T-helper 2 cell treated with Interferon-gamma antibody and Interleukin-4, amounts not matched to agents 5 μg/mL and 100 μg/mL, for 36 hours (primary cell): ENCODE results near the gene BRWD1.

Experiments used
- DNase-seq: peaks from one replicate; pipeline ENCODE4 v3.0.0; 2021; ENCODE audit warnings: low spot score
- H3K27ac Mint-ChIP-seq: one replicate; pipeline ENCODE4 v1.8.0; 2021; ENCODE audit warnings: mild to moderate bottlenecking, mixed read lengths
- H3K27me3 Mint-ChIP-seq: one replicate; pipeline ENCODE4 v1.8.0; 2021; ENCODE audit warnings: low read depth, mixed read lengths
- H3K36me3 Mint-ChIP-seq: one replicate; pipeline ENCODE4 v1.8.0; 2021; ENCODE audit warnings: low read depth, mixed read lengths
- H3K4me1 Mint-ChIP-seq: one replicate; pipeline ENCODE4 v1.8.0; 2021; ENCODE audit warnings: low read depth, mixed read lengths
- H3K4me3 Mint-ChIP-seq: one replicate; pipeline ENCODE4 v1.8.0; 2022; ENCODE audit warnings: mild to moderate bottlenecking, moderate library complexity, mixed read lengths
- H3K9me3 Mint-ChIP-seq: one replicate; pipeline ENCODE4 v1.8.0; 2021; ENCODE audit warnings: mixed read lengths

Gene BRWD1

DNA sequence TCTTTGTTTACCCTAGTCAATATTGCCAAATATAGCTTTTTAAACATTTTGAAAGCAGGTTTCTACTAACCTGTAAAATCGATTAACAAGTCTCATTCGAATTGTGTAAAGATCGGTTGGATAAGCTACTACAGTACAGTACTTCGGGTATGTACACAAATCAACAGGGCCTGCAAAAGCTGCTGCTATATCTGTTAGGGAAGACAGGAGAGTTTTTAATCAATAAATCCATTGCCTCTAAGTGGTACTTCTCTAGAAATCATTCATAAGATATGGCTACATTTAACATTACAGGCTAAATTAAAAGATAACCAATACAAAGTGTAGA, 95.4 kb downstream of the BRWD1 start:
- H3K9me3 Mint-ChIP-seq = no peaks in the 10 kb centered on the region
- H3K27me3 Mint-ChIP-seq = no peaks in the 10 kb centered on the region
- H3K36me3 Mint-ChIP-seq = peaks cover 36% of the 10 kb centered on the region

DNA sequence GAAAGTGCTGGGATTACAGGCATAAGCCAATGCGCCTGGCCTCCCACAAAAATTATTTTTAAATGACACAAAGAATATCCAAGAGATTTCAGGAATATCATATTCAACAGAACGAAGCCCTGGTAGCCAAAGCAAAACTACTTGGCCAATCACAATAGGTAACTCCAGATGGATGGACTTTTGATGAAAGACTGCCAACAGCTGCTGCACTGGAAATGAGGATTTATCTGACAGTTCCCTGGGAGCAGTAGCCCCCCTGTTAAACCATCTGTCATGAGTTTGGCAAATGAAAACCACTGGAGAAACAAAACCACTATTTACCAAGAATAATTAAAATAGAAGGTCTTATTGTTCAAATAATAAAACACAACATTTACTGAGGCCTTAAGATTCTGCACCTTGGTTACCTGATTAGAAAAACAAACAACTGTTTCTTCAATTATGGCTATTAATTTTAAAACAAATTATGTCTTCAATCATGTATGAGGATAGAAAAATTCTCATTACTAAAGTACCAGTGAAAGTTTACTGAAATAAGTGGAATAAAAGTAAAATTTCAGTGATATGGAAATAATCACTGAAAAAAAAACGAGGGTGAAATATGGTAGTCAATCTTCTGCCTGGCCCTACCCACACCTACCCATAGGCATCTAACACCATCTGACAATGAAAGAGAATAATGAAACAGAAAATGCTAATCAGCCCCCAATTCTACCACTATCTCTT, 95.9 kb downstream of the BRWD1 start:
- peaks cover 31% of the 10 kb centered on the region for H3K36me3 Mint-ChIP-seq
- H3K4me1 Mint-ChIP-seq = peaks cover 15% of the 10 kb centered on the region
- H3K4me3 Mint-ChIP-seq = no peak overlapping the region
- H3K27ac Mint-ChIP-seq = no peak overlapping the region
- no peak for DNase-seq
- H3K9me3 Mint-ChIP-seq = no peaks in the 10 kb centered on the region
- H3K27me3 Mint-ChIP-seq = no peaks in the 10 kb centered on the region

More for the DNA sequence above, 95.4 kb downstream of the BRWD1 start:
- Mint-ChIP-seq H3K4me1 (peaks cover 15% of the 10 kb centered on the region), H3K27ac (no peak overlapping the region), H3K4me3 (no peak overlapping the region)
- no peak for DNase-seq

DNA sequence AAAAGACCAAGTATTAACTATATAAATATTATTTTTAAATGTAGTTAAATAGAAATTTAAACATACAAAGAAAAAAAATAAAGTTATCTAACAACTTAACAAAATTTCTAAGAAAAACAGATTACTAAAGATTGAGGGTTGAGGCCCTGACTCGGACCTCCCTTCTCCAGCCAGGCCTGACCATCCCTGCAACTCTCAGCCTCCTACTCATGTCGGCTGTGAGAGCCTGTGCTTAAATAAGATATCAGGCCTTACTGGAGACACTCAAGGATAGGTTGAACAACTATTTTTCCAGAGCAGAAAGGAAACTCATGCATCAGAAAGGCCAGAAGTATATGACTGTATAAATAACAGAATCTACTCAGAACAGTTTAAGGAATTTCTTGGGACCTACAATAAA, 97.1 kb downstream of the BRWD1 start:
- peaks cover 15% of the 10 kb centered on the region for H3K4me1 Mint-ChIP-seq
- H3K9me3 Mint-ChIP-seq = no peaks in the 10 kb centered on the region
- peaks cover 29% of the 10 kb centered on the region for H3K36me3 Mint-ChIP-seq
- DNase-seq = no peak
- H3K4me3 Mint-ChIP-seq = no peak overlapping the region
- H3K27ac Mint-ChIP-seq = no peak overlapping the region
- H3K27me3 Mint-ChIP-seq = no peaks in the 10 kb centered on the region

DNA sequence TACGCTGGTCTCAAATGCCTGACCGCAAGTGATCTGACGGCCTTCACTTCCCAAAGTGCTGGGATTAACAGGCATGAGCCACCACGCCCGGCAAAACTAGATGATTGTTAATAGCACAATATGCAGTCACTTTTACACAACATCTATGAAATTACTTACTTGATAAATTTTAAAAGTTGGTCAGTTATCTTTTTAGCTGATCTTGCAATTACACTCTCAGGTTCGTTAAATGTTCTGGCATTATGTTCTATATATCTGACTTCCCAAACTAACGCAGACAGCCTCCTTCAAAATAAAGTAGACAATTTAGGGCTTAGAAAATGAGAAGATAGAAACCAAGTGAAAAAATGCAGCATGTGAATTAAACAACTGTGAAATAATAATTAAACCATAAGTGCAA, 98.4 kb downstream of the BRWD1 start:
- H3K4me3 Mint-ChIP-seq = no peak overlapping the region
- no peaks in the 10 kb centered on the region for H3K9me3 Mint-ChIP-seq
- H3K4me1 Mint-ChIP-seq = peaks cover 13% of the 10 kb centered on the region
- peaks cover 33% of the 10 kb centered on the region for H3K36me3 Mint-ChIP-seq
- no peak for DNase-seq
- no peaks in the 10 kb centered on the region for H3K27me3 Mint-ChIP-seq
- no peak overlapping the region for H3K27ac Mint-ChIP-seq

DNA sequence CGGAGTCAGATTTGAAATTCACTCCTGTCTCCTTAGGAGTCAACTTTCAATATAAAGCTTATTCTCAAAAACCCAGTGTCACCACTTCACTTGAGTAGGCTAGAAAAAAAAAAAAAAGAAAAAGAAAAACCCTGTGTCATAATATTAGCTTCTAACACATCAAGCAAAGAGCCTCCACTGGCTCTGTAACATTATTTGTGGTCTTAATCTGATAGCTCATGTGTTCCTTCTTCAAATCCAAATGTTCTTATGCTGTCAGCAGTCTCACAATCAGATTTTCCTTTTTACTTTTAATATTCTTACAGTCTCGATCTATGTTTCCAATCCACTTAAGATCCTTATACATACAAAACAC, 104.1 kb downstream of the BRWD1 start:
- no peak for DNase-seq
- Mint-ChIP-seq H3K27me3 (no peaks in the 10 kb centered on the region), H3K4me3 (no peak overlapping the region), H3K36me3 (peaks cover 47% of the 10 kb centered on the region), H3K4me1 (peaks cover 17% of the 10 kb centered on the region), H3K27ac (no peak overlapping the region), H3K9me3 (no peaks in the 10 kb centered on the region)

DNA sequence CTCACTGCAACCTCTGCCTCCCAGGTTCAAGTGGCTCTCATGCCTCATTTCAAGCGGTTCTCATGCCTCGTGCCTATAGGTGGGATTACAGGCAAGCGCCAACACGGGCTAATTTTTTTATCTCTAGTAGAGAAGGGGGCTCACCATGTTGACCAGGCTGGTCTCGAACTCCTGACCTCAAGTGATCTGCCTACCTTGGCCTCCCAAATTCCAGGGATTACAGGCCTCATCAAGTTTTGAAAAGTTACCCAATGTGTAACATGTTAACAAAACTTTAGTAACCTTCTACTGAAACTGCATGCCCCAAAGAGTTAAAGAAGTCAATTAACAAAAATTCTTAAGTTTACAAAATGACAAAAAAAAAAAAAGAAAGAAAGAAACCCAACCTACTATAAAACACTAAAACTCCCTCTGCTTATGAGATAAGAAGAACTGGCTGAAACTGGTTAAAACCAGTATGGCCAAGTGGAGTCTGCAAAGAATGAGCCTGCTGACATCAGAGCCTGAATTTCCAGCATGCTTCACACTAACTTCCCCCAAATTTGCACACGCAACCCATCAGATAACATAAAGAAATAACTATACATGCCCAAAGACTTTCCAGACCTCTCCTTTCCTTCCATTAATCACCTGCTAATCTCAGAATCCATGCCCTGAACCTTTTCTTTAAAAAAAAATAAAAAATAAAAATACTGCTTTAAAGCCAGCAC, 104.7 kb downstream of the BRWD1 start:
- H3K36me3 Mint-ChIP-seq = peaks cover 45% of the 10 kb centered on the region
- H3K4me1 Mint-ChIP-seq = peaks cover 17% of the 10 kb centered on the region
- no peak overlapping the region for H3K4me3 Mint-ChIP-seq
- H3K9me3 Mint-ChIP-seq = no peaks in the 10 kb centered on the region
- DNase-seq = no peak
- H3K27ac Mint-ChIP-seq = peak overlapping the region; percentile 67
- no peaks in the 10 kb centered on the region for H3K27me3 Mint-ChIP-seq

DNA sequence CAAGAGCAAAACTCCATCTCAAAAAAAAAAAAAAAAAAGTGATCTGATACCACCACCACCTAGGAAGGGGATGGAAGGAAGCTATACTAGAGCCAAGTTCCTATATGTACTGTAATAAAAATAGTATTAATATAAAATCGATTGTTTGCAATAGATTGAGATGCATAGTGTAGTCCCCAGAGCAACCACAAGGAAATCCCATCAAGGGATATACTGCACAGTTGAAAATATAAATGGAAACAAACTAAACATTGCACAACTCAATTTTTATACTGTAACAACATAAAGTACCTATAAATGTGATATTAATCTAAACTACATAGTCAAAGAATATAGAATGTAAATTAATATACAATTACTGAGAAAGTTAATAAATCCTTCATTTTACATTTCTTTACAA, 109.3 kb downstream of the BRWD1 start:
- no peak for DNase-seq
- peaks cover 39% of the 10 kb centered on the region for H3K36me3 Mint-ChIP-seq
- H3K9me3 Mint-ChIP-seq = no peaks in the 10 kb centered on the region

DNA sequence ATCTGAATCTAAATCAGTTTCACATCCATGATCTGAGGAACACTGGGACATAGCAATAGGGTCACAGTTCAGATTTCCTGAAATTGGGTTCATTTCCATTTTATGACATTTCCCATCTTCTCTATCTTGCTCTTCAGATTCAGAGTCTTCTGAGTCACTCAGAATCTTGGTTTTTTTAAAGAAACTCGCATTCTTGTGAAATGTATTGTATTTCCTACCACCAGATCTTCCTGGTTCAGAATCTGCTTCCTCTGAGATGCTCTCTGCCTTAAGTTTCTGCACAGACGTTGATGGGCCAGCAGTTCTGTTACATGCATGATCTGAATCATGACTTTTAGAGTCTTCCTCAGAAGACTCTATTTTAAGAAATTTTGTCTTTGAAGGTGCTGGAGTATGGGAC, 114.6 kb downstream of the BRWD1 start:
- Mint-ChIP-seq H3K36me3 (peaks cover 59% of the 10 kb centered on the region), H3K27ac (no peak overlapping the region), H3K27me3 (no peaks in the 10 kb centered on the region), H3K4me3 (no peak overlapping the region), H3K9me3 (no peaks in the 10 kb centered on the region), H3K4me1 (peaks cover 26% of the 10 kb centered on the region)
- no peak for DNase-seq

More for the DNA sequence above, 109.3 kb downstream of the BRWD1 start:
- Mint-ChIP-seq H3K4me3 (no peak overlapping the region), H3K27me3 (no peaks in the 10 kb centered on the region), H3K27ac (no peak overlapping the region), H3K4me1 (peaks cover 9% of the 10 kb centered on the region)

DNA sequence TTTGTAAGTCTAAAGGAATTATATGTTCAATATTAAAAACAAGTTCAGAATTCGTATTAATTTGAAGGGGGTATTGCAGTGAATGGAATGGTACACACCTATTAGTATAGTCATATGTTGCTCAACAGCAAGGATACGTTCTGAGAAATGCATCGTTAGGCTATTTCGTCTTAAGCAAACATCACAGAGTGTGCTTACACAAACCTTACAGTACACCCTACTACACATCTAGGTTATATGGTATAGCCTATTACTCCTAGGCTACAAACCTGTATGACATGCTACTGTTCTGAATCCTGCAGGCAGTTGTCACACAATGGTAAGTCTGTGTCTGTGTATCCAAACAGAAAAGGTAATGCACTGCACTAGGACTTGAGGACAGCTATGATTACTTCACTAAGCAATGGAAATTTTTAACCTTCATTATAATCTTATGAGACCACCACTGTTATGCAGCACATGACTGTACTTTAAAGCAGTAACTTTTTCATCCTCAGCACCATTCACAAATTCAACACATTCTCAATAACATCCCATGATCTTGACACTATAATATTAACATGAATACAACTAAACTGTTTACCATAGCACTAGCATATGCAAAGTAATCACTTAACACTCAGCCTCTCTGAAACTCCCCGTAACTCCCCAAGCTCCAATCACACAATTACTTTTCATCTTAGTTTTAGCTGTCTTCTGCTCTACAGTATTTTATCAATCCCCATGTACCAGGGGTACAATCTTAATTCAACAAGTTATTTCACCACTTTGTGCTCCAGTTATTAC, 115.8 kb downstream of the BRWD1 start:
- no peaks in the 10 kb centered on the region for H3K9me3 Mint-ChIP-seq
- H3K27ac Mint-ChIP-seq = no peak overlapping the region
- peaks cover 26% of the 10 kb centered on the region for H3K4me1 Mint-ChIP-seq
- no peak for DNase-seq
- H3K36me3 Mint-ChIP-seq = peaks cover 56% of the 10 kb centered on the region
- no peaks in the 10 kb centered on the region for H3K27me3 Mint-ChIP-seq
- H3K4me3 Mint-ChIP-seq = no peak overlapping the region

DNA sequence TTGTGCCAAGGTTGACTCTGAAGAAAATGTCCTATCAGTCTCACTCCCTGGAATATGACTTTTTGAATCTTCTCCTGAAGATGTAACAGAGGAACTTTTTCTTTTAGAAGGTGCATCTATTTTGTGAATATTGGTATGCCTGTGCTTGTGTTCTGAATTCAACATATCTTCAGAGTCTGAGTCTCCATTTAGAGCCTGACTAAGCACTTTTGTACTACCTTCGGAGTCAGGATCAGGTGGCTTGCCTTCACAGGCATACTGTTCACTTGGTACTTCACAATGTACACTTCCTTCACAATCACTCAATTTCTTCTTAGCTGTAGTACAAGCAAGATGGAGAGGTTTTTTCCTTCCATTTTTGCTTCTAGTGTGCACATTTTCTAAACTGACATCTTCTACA, 116.6 kb downstream of the BRWD1 start:
- H3K27me3 Mint-ChIP-seq = no peaks in the 10 kb centered on the region
- H3K36me3 Mint-ChIP-seq = peaks cover 59% of the 10 kb centered on the region
- DNase-seq = no peak
- H3K27ac Mint-ChIP-seq = peak overlapping the region; percentile 82
- H3K4me1 Mint-ChIP-seq = peaks cover 26% of the 10 kb centered on the region
- H3K4me3 Mint-ChIP-seq = peak overlapping the region; percentile 59
- H3K9me3 Mint-ChIP-seq = no peaks in the 10 kb centered on the region

DNA sequence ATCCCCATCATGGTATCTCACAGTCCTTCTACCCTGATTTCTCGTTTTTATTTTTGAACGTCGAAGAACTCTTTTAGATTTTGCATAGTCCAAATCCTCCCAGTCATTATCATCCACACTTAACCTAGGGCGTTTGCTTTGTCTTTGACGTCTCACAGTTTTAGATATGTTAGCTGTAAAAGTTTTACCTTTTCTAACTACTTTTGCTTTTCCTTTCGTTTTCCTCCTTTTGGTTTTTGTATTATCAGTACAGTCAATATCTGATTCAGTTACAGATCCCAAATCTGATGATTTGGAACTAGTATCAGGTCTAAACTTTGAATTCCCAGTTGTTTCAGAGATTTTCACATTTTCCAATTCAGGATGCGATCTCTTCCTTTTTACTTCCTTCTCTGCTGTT, 117.1 kb downstream of the BRWD1 start:
- peaks cover 56% of the 10 kb centered on the region for H3K36me3 Mint-ChIP-seq
- peak overlapping the region; percentile 82 for H3K27ac Mint-ChIP-seq
- DNase-seq = no peak
- no peaks in the 10 kb centered on the region for H3K9me3 Mint-ChIP-seq
- H3K27me3 Mint-ChIP-seq = no peaks in the 10 kb centered on the region
- H3K4me1 Mint-ChIP-seq = peaks cover 26% of the 10 kb centered on the region
- H3K4me3 Mint-ChIP-seq = peak overlapping the region; percentile 59

DNA sequence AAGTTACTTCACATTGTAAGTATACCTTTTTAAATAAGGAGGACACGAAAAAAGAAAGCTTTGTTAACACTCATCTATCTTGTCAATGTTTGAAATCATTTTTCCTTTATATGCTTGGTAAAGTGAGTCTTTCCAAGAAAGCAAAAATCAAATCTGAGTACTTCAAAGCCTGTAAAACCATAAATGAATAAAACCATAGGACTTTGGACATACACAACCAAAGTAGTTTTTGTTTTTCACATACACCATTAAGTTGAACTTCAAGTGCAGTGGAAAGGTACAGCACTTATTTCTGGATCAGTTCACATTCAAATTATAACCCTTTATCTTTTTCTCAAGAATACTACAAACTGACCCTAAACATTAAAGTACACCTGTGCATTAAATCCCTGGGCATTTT, 120.1 kb downstream of the BRWD1 start:
- H3K27ac Mint-ChIP-seq = no peak overlapping the region
- H3K4me1 Mint-ChIP-seq = peaks cover 41% of the 10 kb centered on the region
- H3K9me3 Mint-ChIP-seq = no peaks in the 10 kb centered on the region
- DNase-seq = no peak
- no peak overlapping the region for H3K4me3 Mint-ChIP-seq
- peaks cover 52% of the 10 kb centered on the region for H3K36me3 Mint-ChIP-seq
- H3K27me3 Mint-ChIP-seq = no peaks in the 10 kb centered on the region

DNA sequence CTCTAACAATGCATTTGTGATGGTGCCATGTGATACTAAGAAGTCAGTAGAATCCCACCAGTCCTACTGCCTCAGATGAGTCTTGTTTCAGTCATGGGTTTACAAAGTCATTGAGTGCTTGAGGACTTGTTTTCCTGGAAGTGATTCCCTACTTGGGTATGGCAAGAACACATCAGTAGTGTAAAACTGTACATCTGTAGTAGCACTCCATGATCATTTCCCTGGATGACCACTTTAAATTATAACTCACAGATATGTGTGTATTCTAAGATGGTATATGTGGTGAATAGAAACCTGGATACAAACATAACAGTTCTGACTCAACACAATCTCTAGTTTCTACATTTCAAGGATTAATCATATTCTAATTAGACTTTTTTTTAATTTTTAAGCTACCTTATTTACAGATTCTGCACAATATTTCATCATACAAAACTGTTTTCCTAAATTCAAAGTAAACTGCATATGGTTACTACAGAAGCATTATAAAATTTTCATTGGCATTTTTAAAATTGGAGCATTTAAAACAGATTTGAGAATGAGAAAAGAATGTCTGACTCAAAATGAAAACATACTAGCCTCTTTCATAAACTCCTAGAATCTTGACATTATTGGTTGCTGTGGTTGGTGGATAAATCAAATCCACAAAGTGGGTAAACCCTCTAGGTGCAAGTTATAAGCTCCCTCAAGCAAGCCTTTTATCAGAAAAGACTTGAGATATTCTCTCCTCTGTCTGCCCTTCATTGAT, 123.4 kb downstream of the BRWD1 start:
- H3K4me3 Mint-ChIP-seq = no peak overlapping the region
- no peak for DNase-seq
- no peak overlapping the region for H3K27ac Mint-ChIP-seq
- H3K27me3 Mint-ChIP-seq = no peaks in the 10 kb centered on the region
- H3K36me3 Mint-ChIP-seq = peaks cover 32% of the 10 kb centered on the region
- no peaks in the 10 kb centered on the region for H3K9me3 Mint-ChIP-seq
- H3K4me1 Mint-ChIP-seq = peaks cover 44% of the 10 kb centered on the region
